Stomach smooth muscle (tissue), 2 donors: ENCODE data around the gene PTGS1.
A peak's percentile ranks its signal among the peaks of the same experiment; 100 is the strongest.

Source experiments
- H3K27ac ChIP-seq: one replicate; pipeline ENCODE4 v1.7.0; 2013; ENCODE audit warnings: mild to moderate bottlenecking, low read length, inconsistent platforms
- H3K27me3 ChIP-seq, 2 donors: one replicate each; pipeline ENCODE4 v1.7.0; 2013; ENCODE audit warnings: low read length in 2 of 2; ENCODE audit not compliant: insufficient read depth in 2 of 2, control insufficient read depth in 1 of 2
- H3K36me3 ChIP-seq, 2 donors: one replicate each; pipeline ENCODE4 v1.7.0; 2013; ENCODE audit warnings: low read length in 2 of 2; ENCODE audit not compliant: control insufficient read depth in 2 of 2, insufficient read depth in 2 of 2
- H3K4me1 ChIP-seq: one replicate; pipeline ENCODE4 v1.7.0; 2013; ENCODE audit warnings: low read length; ENCODE audit not compliant: control insufficient read depth, insufficient read depth
- H3K4me3 ChIP-seq, 2 donors: one replicate each; pipeline ENCODE4 v1.7.0; 2013; ENCODE audit warnings: low read length in 2 of 2
- H3K9ac ChIP-seq, 2 donors: one replicate each; pipeline ENCODE4 v1.7.0; 2013; ENCODE audit warnings: low read length in 2 of 2, mild to moderate bottlenecking in 1 of 2
- H3K9me3 ChIP-seq, 2 donors: one replicate each; pipeline ENCODE4 v1.7.0; 2013; ENCODE audit warnings: low read length in 2 of 2; ENCODE audit not compliant: control insufficient read depth in 2 of 2
- donor health status: healthy.
- donor health status: Pancreatic carcinoma.

The PTGS1 gene

GRCh38 chr9:122376796-122377195, 6.0 kb downstream of the PTGS1 start:
- Histone ChIP-seq H3K9ac (peak overlapping the region in 1 of 2 donors; percentile 37), H3K4me3 (peak overlapping the region in 1 of 2 donors; percentile 22), H3K27ac (peak overlapping the region; percentile 84)

GRCh38 chr9:122377241-122378164, 6.7 kb downstream of the PTGS1 start:
- Histone ChIP-seq H3K9me3 (peaks cover 2 to 5% of the 10 kb centered on the region in 2 donors), H3K27ac (peak overlapping the region; percentile 84), H3K27me3 (no peaks in the 10 kb centered on the region), H3K4me1 (peaks cover 54% of the 10 kb centered on the region), H3K9ac (peak overlapping the region in 1 of 2 donors; percentile 37), H3K4me3 (no peak overlapping the region), H3K36me3 (peaks cover 8 to 15% of the 10 kb centered on the region in 2 donors)

More at GRCh38 chr9:122376796-122377195, 6.0 kb downstream of the PTGS1 start:
- peaks cover 60% of the 10 kb centered on the region for H3K4me1 ChIP-seq
- peaks cover 2 to 5% of the 10 kb centered on the region in 2 donors for H3K9me3 ChIP-seq
- H3K36me3 ChIP-seq = peaks cover 8 to 15% of the 10 kb centered on the region in 2 donors
- H3K27me3 ChIP-seq = no peaks in the 10 kb centered on the region

GRCh38 chr9:122378236-122378635, 7.4 kb downstream of the PTGS1 start:
- Histone ChIP-seq H3K4me3 (no peak overlapping the region), H3K36me3 (peaks cover 8 to 15% of the 10 kb centered on the region in 2 donors), H3K9ac (no peak overlapping the region), H3K27me3 (no peaks in the 10 kb centered on the region), H3K27ac (no peak overlapping the region), H3K4me1 (peaks cover 49% of the 10 kb centered on the region), H3K9me3 (peaks cover 2 to 5% of the 10 kb centered on the region in 2 donors)

- no peak overlapping the region for H3K27ac ChIP-seq
- H3K27me3 ChIP-seq = no peaks in the 10 kb centered on the region
- H3K9me3 ChIP-seq = peaks cover 2 to 5% of the 10 kb centered on the region in 2 donors
- peaks cover 10 to 15% of the 10 kb centered on the region in 2 donors for H3K36me3 ChIP-seq
- no peak overlapping the region for H3K4me3 ChIP-seq
- peaks cover 41% of the 10 kb centered on the region for H3K4me1 ChIP-seq
- H3K9ac ChIP-seq = no peak overlapping the region
Observed at GRCh38 chr9:122379340-122379739, 8.5 kb downstream of the PTGS1 start.

- Histone ChIP-seq H3K4me1 (peaks cover 32% of the 10 kb centered on the region), H3K4me3 (no peak overlapping the region), H3K9me3 (peaks cover 2 to 5% of the 10 kb centered on the region in 2 donors), H3K27me3 (no peaks in the 10 kb centered on the region), H3K27ac (no peak overlapping the region), H3K36me3 (peaks cover 10 to 19% of the 10 kb centered on the region in 2 donors), H3K9ac (no peak overlapping the region)
Observed at GRCh38 chr9:122380293-122380692, 9.5 kb downstream of the PTGS1 start.

- Histone ChIP-seq H3K9ac (no peak overlapping the region), H3K36me3 (peaks cover 13 to 22% of the 10 kb centered on the region in 2 donors), H3K4me1 (peaks cover 21% of the 10 kb centered on the region), H3K27me3 (no peaks in the 10 kb centered on the region), H3K27ac (no peak overlapping the region), H3K9me3 (peaks cover 2 to 5% of the 10 kb centered on the region in 2 donors), H3K4me3 (no peak overlapping the region)
Observed at GRCh38 chr9:122381206-122381950, 10.6 kb downstream of the PTGS1 start.

- H3K9ac ChIP-seq = no peak overlapping the region
- peaks cover 4% of the 10 kb centered on the region for H3K4me1 ChIP-seq
- peaks cover 2 to 5% of the 10 kb centered on the region in 2 donors for H3K9me3 ChIP-seq
- no peaks in the 10 kb centered on the region for H3K27me3 ChIP-seq
- H3K4me3 ChIP-seq = no peak overlapping the region
- no peak overlapping the region for H3K27ac ChIP-seq
- H3K36me3 ChIP-seq = peaks cover 21 to 31% of the 10 kb centered on the region in 2 donors
Observed at GRCh38 chr9:122382901-122383850, 12.4 kb downstream of the PTGS1 start.

GRCh38 chr9:122383992-122384461, 13.2 kb downstream of the PTGS1 start:
- Histone ChIP-seq H3K4me1 (peaks cover 4% of the 10 kb centered on the region), H3K9me3 (peaks cover 2 to 5% of the 10 kb centered on the region in 2 donors), H3K27me3 (no peaks in the 10 kb centered on the region), H3K9ac (no peak overlapping the region), H3K27ac (no peak overlapping the region), H3K4me3 (no peak overlapping the region), H3K36me3 (peaks cover 19 to 28% of the 10 kb centered on the region in 2 donors)

GRCh38 chr9:122386311-122386872, 15.6 kb downstream of the PTGS1 start:
- Histone ChIP-seq H3K4me1 (peaks cover 4% of the 10 kb centered on the region), H3K27me3 (no peaks in the 10 kb centered on the region), H3K9ac (no peak overlapping the region), H3K4me3 (no peak overlapping the region), H3K9me3 (no peaks in the 10 kb centered on the region), H3K27ac (no peak overlapping the region), H3K36me3 (peaks cover 20 to 25% of the 10 kb centered on the region in 2 donors)
